ENCODE measurements around the gene SMYD4. TPM values are rescaled to one million over a fixed set of nuclear protein-coding genes. Genes with fewer than 3 reads are reported as not detected.
A peak's percentile ranks its signal among the peaks of the same experiment; 100 is the strongest.
"Not testable (repeated sequence)": the region's sequence is repeated elsewhere in the genome, so short reads cannot be mapped to it uniquely, and the experiment has no call there.

SMYD4 gene
- polyA plus RNA-seq, 5 donors = 16.4 to 23.5 (median 19.1) TPM

GRCh38 chr17:1834380-1835149 lies 4.9 kb upstream of the SMYD4 start:
- DNase-seq = no peak

DNA sequence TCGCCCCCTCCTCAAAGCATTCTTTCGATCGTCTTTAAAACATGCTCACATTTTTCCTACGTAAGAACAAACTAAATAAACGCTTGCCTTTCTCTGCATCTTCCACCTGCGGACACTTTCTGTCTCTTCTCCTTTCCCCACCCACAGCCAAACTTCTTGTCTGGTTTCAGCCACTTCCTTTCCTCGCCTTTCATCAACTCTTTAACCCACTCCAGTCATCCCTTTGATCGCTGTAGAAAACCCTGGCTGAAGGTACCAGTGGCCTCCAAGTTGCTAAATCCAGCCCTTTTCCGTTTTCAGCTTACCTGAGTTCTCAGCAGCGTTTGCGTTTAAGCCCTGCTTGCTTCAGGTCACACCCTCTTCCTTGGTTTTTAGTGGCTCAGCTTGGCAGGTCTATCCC lies 586 bp upstream of the SMYD4 start:
- DNase-seq = peak; percentile 6 to 7

- DNase-seq = peak in 1 of 2 donors; percentile 2
These were observed 498 bp downstream of the SMYD4 start for GRCh38 chr17:1829216-1829591.

- no peak for DNase-seq
These were observed 9.0 kb downstream of the SMYD4 start for GRCh38 chr17:1820528-1821252.

GRCh38 chr17:1813088-1813487 lies 16.6 kb downstream of the SMYD4 start:
- DNase-seq = no peak

GRCh38 chr17:1810450-1811103 lies 19.1 kb downstream of the SMYD4 start:
- no peak for DNase-seq

DNA sequence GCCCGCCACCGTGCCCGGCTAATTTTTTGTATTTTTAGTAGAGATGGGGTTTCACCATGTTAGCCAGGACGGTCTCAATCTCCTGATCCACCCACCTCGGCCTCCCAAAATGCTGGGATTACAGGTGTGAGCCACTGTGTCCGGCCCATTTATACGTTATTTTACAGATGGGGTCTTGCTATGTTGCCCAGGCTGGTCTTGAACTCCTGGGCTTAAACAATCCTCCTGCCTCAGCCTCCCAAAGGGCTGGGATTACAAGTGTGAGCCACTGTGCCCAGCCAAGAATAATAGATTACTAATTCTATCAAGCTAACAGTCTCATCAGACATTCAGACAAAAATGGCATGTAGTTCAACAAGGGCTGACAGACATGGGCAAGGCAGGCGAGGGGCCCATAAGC lies 19.9 kb downstream of the SMYD4 start:
- not testable (repeated sequence) for DNase-seq

- DNase-seq = no peak
These were observed 21.1 kb downstream of the SMYD4 start for GRCh38 chr17:1808644-1809043.

DNA sequence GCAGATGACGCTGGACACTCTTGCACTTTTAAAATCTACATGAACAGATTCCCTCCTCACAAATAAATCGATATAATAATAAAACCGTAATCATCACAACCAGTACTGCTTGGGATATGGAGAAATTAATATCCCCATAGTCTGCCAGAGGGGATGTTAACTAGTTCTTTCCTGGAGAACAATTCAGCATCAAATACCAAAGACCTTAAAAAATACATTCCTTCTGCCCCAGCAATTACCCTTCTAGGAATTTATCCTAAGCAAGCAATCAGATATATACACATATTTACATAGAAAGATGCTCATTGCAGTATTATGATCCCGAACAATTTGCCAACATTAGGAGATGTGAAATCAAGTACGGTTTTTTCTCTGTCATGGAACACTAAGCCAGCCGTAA lies 21.8 kb downstream of the SMYD4 start:
- no peak for DNase-seq

GRCh38 chr17:1803280-1803679 lies 26.4 kb downstream of the SMYD4 start:
- no peak for DNase-seq

GRCh38 chr17:1802429-1802828 lies 27.3 kb downstream of the SMYD4 start:
- DNase-seq = no peak

GRCh38 chr17:1800712-1801111 lies 29.0 kb downstream of the SMYD4 start:
- no peak for DNase-seq

GRCh38 chr17:1800240-1800639 lies 29.5 kb downstream of the SMYD4 start:
- no peak for DNase-seq

DNA sequence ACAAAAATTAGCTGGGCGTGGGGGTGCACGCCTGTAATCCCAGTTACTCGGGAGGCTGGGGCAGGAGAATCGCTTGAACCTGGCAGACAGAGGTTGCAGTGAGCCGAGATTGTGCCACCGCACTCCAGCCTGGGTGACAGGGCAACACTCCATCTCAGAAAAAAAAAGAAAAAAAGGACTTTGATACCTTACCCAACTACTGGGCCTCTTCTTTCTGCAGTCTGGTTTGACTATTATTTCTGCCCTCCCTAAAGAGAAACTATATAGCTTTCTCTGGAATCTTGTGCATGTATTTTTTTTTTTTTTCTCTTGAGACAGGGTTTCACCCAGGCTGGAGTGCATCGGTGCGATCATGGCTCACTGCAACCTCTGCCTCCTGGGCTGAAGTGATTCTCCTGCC lies 31.9 kb downstream of the SMYD4 start:
- not testable (repeated sequence) for DNase-seq

GRCh38 chr17:1797323-1797722 lies 32.4 kb downstream of the SMYD4 start:
- DNase-seq = no peak

GRCh38 chr17:1796800-1797199 lies 32.9 kb downstream of the SMYD4 start:
- DNase-seq = no peak

DNA sequence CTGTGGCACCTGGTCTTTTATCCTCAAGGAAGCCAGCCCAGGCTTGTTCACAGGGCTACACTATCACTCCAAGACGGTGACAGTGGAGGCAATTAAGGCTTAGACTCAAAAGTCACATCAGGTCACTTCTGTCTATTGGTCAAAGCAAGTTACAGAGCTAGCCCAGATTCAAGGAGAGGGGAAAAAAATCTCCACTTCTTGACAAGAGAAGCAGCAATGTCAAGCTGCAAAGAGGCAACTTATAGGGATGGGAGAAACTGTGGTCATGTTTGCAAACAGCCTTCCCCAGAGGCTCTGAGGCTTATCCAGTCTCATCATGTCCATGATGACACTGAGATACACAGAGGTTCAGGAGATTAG lies 36.3 kb downstream of the SMYD4 start:
- no peak for DNase-seq

- DNase-seq = no peak
These were observed 36.9 kb downstream of the SMYD4 start for GRCh38 chr17:1792495-1793446.

- no peak for DNase-seq
These were observed 39.8 kb downstream of the SMYD4 start for GRCh38 chr17:1789936-1790335.

DNA sequence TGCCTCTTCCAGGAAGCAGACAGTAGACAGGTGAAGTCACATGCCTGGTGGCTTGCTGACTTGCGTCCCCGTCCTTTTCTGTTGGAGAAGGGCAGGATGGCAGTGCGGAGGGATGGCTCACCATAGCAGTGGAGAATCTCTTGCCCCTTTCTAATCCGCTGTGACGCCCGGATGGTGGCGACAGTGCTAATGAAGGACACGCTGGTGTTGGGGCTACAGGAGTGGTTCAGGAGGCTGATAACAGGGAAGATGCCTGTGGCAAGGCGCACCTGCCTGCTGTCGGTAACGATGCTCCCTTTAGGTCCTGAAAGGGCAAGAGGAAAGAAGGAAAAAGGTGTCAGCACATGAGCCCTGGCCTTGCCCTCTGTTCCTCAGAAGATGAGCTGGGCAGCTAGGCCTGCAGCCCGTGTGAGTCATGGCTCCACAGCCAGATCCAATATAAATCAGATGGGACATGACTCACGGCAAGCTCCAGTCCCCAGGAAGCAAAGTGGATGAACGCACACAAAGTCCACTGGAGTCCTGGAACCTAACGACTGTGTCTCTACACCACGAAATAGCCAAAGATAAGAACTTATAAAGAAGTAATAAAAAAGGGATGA lies 42.3 kb downstream of the SMYD4 start:
- no peak for DNase-seq

DNA sequence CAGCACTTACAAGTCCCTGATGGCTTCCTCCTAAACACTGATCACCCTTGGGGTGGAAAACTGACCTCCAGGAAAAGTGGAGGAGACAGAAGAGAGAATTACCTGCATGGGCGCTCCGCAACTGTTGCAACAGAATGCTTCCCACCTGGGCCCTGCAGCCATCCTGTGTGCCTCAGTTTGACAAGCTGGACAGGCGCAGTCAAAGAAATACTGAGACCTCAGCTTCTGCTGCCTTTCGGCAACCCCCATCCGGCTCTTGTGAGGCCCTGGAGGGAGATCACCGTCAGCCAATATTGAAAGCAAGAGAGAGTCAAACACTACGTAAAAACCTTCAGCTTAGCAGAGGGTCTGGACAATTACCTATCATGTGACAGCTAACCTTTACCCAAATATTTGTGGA lies 43.0 kb downstream of the SMYD4 start:
- DNase-seq = no peak
